GM11168 (cell line): ENCODE measurements around the gene SCN7A.
"Not testable (repeated sequence)": the region's sequence is repeated elsewhere in the genome, so short reads cannot be mapped to it uniquely, and the experiment has no call there.

ENCODE experiments used
- in situ Hi-C: fragments of 300-500 bp; cut with MboI; formaldehyde crosslinking; loops from one replicate; pipeline ENCODE4 v1.12.0; 2022; ENCODE audit warnings: low sequenced_read_pairs; ENCODE audit not compliant: unreplicated experiment

SCN7A gene

GRCh38 chr2:166364476-166365161 lies 129.4 kb downstream of the SCN7A start:
- in situ Hi-C loops: no loop called here

GRCh38 chr2:166361351-166362153 lies 132.5 kb downstream of the SCN7A start:
- in situ Hi-C loops: no loop called here

- in situ Hi-C loops: no loop called here
These were observed 133.1 kb downstream of the SCN7A start for GRCh38 chr2:166360906-166361305.

GRCh38 chr2:166360426-166360825 lies 133.6 kb downstream of the SCN7A start:
- in situ Hi-C loops: no loop called here

GRCh38 chr2:166357950-166358321 lies 136.1 kb downstream of the SCN7A start:
- in situ Hi-C loops: not testable (repeated sequence)

GRCh38 chr2:166357068-166357949 lies 136.7 kb downstream of the SCN7A start:
- in situ Hi-C loops: no loop called here
